GM18907 (cell line): Measurements from ENCODE around the gene GRAP.
"Not testable (repeated sequence)": the region's sequence is repeated elsewhere in the genome, so short reads cannot be mapped to it uniquely, and the experiment has no call there.

Experiments
- ATAC-seq: cut with Tn5 transposase; IDR thresholded peaks from one replicate; pipeline ENCODE4 v1.9.1; 2021; ENCODE audit warnings: mild to moderate bottlenecking, moderate library complexity; ENCODE audit not compliant: unreplicated experiment

Gene GRAP

GRCh38 chr17:19046782-19047375 is at the start of gene GRAP:
TSS of gene GRAP (minus strand) at chr17:19046957. CDS start at chr17:19046926, 31 bp downstream.
- not testable (repeated sequence) for ATAC-seq

- ATAC-seq, result not testable (repeated sequence)
Observed at GRCh38 chr17:19093684-19094438, 47.1 kb upstream of the GRAP start.

GRCh38 chr17:19092737-19093683 is 46.3 kb upstream of the GRAP start:
- ATAC-seq, result not testable (repeated sequence)

DNA sequence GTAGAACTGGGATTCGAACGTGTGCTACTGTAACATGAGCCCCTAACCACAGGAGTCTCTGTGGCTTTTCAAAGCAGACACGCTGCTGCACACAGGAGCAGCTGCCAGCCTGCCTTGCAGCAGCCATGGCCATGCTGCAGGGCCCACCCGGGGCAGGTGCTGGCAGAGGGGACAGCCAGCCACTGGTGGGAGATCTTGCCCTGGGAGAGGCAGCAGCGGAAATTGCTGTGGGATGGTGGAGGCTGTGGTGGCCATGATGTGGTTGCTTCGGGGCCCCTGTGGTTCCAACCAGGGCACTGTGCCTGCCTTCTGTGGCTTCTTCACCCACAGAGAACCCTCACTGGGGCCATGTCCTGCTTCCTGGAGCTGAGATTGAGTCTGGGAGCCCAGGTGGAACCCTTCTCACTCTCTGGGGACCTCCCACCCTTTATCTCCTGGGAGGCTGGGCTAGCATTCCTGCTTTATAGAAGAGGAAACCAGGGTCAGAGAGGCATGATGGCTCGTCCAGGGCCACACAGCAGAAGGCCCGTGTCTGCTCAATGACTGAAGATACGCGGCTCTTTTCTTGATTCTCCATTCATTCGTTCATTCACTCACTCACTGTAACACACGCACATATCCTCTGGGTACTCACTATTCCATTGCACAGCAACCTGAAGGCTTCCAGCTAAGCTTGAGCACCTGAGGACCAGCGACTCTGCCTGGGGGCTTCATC is 43.5 kb upstream of the GRAP start:
- ATAC-seq, result peak; percentile 52

GRCh38 chr17:19088804-19089685 is 42.3 kb upstream of the GRAP start:
- ATAC-seq, result not testable (repeated sequence)

- ATAC-seq, result not testable (repeated sequence)
Observed at GRCh38 chr17:19077386-19077785, 30.6 kb upstream of the GRAP start.

GRCh38 chr17:19076398-19077192 is 29.8 kb upstream of the GRAP start:
- peak; percentile 46 for ATAC-seq

GRCh38 chr17:19070318-19071168 is 23.8 kb upstream of the GRAP start:
- ATAC-seq, result peak; percentile 92

GRCh38 chr17:19064378-19064777 is 17.6 kb upstream of the GRAP start:
- ATAC-seq, result not testable (repeated sequence)

- peak; percentile 46 for ATAC-seq
Observed at GRCh38 chr17:19063326-19063956, 16.7 kb upstream of the GRAP start.

DNA sequence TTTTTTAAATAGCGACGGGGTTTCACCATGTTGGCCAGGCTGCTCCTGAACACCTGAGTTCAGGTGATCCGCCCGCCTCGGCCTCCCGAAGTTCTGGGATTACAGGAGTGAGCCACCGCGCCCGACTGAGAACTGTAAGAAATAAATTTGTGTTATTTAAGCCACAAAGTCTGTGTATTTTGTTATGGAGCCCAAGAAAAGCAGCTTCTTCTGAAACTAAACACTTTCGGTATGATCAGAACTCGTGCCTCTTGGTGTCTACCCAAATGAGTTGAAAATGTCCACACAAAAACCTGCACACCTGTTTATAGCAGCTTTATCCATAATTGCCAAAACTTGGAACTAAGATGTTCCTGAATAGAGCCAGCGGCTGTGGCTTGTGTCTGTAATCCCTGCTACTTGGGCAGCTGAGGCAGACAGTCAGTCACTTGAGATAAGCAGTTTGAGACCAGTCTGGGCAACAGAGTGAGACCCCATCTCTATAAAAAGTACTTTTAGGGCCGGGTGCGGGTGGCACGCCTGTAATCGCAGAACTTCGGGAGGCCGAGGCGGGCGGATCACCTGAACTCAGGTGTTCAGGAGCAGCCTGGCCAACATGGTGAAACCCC is 16.1 kb upstream of the GRAP start:
- peak; percentile 83 for ATAC-seq

DNA sequence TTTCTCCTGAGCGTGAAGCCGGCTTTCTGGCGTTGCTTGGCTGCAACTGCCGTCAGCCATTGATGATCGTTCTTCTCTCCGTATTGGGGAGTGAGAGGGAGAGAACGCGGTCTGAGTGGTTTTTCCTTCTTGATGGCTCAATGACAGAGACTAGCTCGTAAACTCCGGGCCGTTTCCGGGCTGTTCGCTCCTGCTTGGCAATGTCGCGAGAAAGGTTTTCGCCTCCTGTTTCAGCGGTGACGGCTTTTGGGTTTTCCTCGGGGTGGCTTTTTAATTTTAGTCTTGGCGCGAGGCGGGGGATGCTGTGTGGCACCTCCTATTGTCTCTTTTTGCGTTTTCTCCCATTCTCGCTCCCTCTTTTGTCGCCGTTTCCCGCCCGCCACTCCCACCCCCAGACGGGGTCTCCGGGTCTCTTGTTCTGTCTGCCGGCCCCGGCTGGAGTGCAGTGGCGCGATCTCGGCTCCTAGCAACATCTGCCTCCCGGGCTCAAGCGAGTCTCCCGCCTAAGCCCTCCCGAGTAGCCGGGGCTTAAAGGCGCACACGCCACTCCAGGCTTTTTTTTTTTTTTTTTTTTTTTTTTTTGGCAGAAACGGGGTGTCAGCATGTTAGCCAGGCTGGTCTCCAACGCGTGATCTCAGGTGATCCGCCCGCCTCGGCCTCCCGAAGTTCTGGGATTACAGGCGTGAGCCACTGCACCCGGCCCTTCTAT is 15.4 kb upstream of the GRAP start:
- ATAC-seq, result peak; percentile 54

DNA sequence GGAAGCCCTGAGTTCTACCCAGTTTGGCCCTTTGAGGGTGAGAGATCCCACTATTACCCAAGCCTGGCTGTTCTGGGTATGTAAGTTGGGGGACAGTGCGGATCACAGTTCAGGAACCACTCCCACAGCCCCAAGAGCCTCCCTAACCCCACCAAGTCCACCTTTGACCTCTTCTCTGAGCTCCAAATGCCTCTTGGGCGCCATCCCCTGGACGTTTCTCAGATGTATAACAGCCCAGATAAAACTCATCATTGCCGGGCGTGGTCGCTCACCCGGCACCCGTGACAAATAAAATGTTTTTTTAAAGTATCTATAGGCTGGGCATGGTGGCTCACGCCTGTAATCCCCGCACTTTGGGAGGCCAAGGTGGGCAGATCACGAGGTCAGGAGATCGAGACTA is 8.7 kb upstream of the GRAP start:
- peak; percentile 62 for ATAC-seq

DNA sequence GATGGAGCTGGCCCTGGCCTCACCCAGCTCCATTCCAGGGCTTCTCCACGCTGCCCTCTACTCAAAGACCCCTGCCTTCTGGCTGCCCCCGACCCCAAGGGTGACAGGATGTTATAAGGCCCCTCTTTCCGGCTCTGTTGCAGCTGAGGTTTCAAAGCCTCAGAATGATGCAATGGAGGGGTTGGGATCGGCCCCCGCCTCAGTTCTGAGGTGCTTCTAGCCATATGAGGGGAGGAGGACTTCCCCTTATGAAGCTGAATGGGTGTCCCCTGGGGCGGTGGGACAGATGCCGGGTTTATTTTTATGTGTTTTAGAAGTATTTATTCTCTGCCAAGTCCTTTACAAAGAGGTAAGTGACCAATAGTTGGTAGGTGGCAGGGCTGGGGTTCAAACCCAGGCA is 2.1 kb upstream of the GRAP start:
- ATAC-seq, result not testable (repeated sequence)

GRCh38 chr17:19047510-19047909 is 753 bp upstream of the GRAP start:
- not testable (repeated sequence) for ATAC-seq

DNA sequence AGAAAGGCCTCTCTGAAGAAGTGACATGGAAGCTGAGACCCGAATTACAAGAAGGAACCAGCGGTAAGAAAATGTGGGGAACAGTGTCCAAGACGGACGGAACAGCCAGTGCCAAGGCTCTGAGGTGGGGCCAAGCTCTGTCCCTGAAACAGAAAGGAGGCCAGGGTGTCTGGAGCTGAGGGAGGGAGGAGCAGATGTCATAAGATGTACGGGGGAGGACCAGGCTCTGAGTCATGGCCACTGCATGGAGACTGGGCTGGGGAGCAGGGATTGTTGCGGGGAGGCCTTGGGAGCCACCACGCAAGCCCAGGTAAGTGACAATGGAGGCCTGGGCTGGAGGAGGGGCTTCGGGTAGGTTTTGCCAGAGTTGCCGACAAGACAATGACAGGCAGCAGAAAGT is 2.1 kb downstream of the GRAP start:
- ATAC-seq, result not testable (repeated sequence)
